Measurements from ENCODE around the gene MYLK. TPM values are rescaled to one million over a fixed set of nuclear protein-coding genes. Genes with fewer than 3 reads are reported as not detected.
"Not testable (repeated sequence)": the region's sequence is repeated elsewhere in the genome, so short reads cannot be mapped to it uniquely, and the experiment has no call there.

The MYLK gene
- total and polyA plus RNA-seq, 2 of the 4 experiments (the other 2 are of a cell fraction) = 299 to 484 TPM

GRCh38 chr3:123892195-123892594, 8.1 kb upstream of the MYLK start:
- no peak overlapping the region for H2AK5ac ChIP-seq (ENCODE audit: low read depth, low read length)
- no peak overlapping the region for H3K9ac ChIP-seq (ENCODE audit: low read depth, low read length)
- H4K20me1 ChIP-seq (ENCODE audit: insufficient read depth, low read length) = no peaks in the 10 kb centered on the region
- in situ Hi-C loops (cut with MboI; ENCODE audit: low sequenced_read_pairs) = no loop called here
- no peaks in the 10 kb centered on the region for H3K9me1 ChIP-seq (ENCODE audit: insufficient read depth, low read length)
- no peak overlapping the region for H3K4ac ChIP-seq (ENCODE audit: low read depth, low read length)
- H3K4me1 ChIP-seq (ENCODE audit: control insufficient read depth, insufficient read depth, low read length) = no peaks in the 10 kb centered on the region
- no peak overlapping the region for H3K18ac ChIP-seq (ENCODE audit: low read depth, low read length)
- no peak overlapping the region for H2BK20ac ChIP-seq (ENCODE audit: low read depth, low read length)
- no peak overlapping the region for H4K5ac ChIP-seq (ENCODE audit: low read depth, low read length)
- H3K36me3 ChIP-seq (ENCODE audit: control insufficient read depth, insufficient read depth, low read length) = no peaks in the 10 kb centered on the region
- H3K4me3 ChIP-seq (ENCODE audit: insufficient read depth, low read depth, low read length) = no peak overlapping the region
- H3K9me3 ChIP-seq (ENCODE audit: control insufficient read depth, insufficient read depth, low read length) = peaks cover 5% of the 10 kb centered on the region
- no peak overlapping the region for H3K14ac ChIP-seq (replicated peaks; ENCODE audit: low read depth, low read length)
- no peak overlapping the region for H3K23ac ChIP-seq (ENCODE audit: low read depth, low read length)
- ATAC-seq (ENCODE audit: low read depth) (no peak), DNase-seq (no peak)
- H2AK9ac ChIP-seq (replicated peaks; ENCODE audit: low read depth, low read length, poor library complexity) = no peak overlapping the region
- H2BK120ac ChIP-seq (ENCODE audit: low read depth, low read length) = no peak overlapping the region
- no peaks in the 10 kb centered on the region for H3K79me1 ChIP-seq (ENCODE audit: low read depth in 1 of 2, low read length in 2 of 2)
- H2AFZ ChIP-seq (replicated peaks; ENCODE audit: low read length, poor library complexity) = no peak overlapping the region
- no peak overlapping the region for H3K4me2 ChIP-seq (ENCODE audit: low read depth, low read length)
- BruUV-seq (replicated peaks) = no TSS peak
- dilution Hi-C loops (cut with HindIII; ENCODE audit: low sequenced_read_pairs, unreplicated experiment) = no loop called here
- H3K27ac ChIP-seq (ENCODE audit: insufficient read depth, low read length) = no peak overlapping the region
- H3K56ac ChIP-seq (ENCODE audit: extremely low read depth, insufficient read depth, low read length) = no peak overlapping the region
- CTCF ChIA-PET = no interaction called here
- WGBS, 2 experiments (ENCODE audit: extremely low coverage in 2 of 2, insufficient read length in 1 of 2) = no CpG with 5 or more reads among the region's 1 CpG
- H3K27me3 ChIP-seq (ENCODE audit: control insufficient read depth, insufficient read depth, low read length) = no peaks in the 10 kb centered on the region
- POLR2A ChIA-PET (ENCODE audit: unreplicated experiment) = no interaction called here
- no peak overlapping the region for H2BK15ac ChIP-seq (ENCODE audit: low read depth, low read length)
- intact Hi-C loops (cut with micrococcal nuclease) = no loop called here
- H4K8ac ChIP-seq (ENCODE audit: low read depth in 2 of 2, low read length in 2 of 2) = no peak overlapping the region
- no peak overlapping the region for H2BK5ac ChIP-seq (ENCODE audit: low read depth, low read length, poor library complexity, severe bottlenecking)
- TF ChIP-seq CHD1 (IDR thresholded peaks at IDR 0.05; ENCODE audit: low read depth, low read length) (no peak), MAFK (IDR thresholded peaks at IDR 0.05; ENCODE audit: low read depth, low read length) (no peak)
- TF ChIP-seq, protein P1, sequence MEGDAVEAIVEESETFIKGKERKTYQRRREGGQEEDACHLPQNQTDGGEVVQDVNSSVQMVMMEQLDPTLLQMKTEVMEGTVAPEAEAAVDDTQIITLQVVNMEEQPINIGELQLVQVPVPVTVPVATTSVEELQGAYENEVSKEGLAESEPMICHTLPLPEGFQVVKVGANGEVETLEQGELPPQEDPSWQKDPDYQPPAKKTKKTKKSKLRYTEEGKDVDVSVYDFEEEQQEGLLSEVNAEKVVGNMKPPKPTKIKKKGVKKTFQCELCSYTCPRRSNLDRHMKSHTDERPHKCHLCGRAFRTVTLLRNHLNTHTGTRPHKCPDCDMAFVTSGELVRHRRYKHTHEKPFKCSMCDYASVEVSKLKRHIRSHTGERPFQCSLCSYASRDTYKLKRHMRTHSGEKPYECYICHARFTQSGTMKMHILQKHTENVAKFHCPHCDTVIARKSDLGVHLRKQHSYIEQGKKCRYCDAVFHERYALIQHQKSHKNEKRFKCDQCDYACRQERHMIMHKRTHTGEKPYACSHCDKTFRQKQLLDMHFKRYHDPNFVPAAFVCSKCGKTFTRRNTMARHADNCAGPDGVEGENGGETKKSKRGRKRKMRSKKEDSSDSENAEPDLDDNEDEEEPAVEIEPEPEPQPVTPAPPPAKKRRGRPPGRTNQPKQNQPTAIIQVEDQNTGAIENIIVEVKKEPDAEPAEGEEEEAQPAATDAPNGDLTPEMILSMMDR (conservative IDR thresholded peaks at IDR 0.05; ENCODE audit: low read depth, low read length) = no peak
- no peak overlapping the region for H4K91ac ChIP-seq (ENCODE audit: insufficient read depth, low read depth, low read length)

DNA sequence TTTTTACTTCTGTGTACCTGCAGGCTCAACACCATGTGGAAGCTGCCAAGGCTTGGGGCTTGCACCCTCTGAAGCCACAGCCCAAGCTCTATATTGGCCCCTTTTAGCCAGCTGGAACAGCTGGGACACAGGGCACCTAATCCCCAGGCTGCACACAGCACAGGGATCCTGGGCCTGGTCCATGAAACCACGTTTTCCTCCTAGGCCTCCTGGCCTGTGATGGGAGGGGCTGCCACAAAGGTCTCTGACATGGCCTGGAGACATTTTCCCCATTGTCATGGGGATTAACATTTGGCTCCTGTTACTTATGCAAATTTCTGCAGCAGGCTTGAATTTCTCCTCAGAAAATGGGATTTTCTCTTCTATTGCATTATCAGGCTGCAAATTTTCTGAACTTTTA, 6.9 kb upstream of the MYLK start:
- POLR2A ChIA-PET (ENCODE audit: unreplicated experiment) = not testable (repeated sequence)

More for the DNA sequence above, 6.9 kb upstream of the MYLK start:
- H4K5ac ChIP-seq (ENCODE audit: low read depth, low read length); H3K36me3 ChIP-seq (ENCODE audit: control insufficient read depth, insufficient read depth, low read length); H2AK5ac ChIP-seq (ENCODE audit: low read depth, low read length); in situ Hi-C loops (cut with MboI; ENCODE audit: low sequenced_read_pairs); H2BK20ac ChIP-seq (ENCODE audit: low read depth, low read length); H3K14ac ChIP-seq (replicated peaks; ENCODE audit: low read depth, low read length); H2BK120ac ChIP-seq (ENCODE audit: low read depth, low read length); DNase-seq; intact Hi-C loops (cut with micrococcal nuclease); CTCF ChIA-PET; H3K9me3 ChIP-seq (ENCODE audit: control insufficient read depth, insufficient read depth, low read length); H3K56ac ChIP-seq (ENCODE audit: extremely low read depth, insufficient read depth, low read length); H4K91ac ChIP-seq (ENCODE audit: insufficient read depth, low read depth, low read length); H3K27me3 ChIP-seq (ENCODE audit: control insufficient read depth, insufficient read depth, low read length); H3K4ac ChIP-seq (ENCODE audit: low read depth, low read length); ATAC-seq (ENCODE audit: low read depth); H4K8ac ChIP-seq (ENCODE audit: low read depth in 2 of 2, low read length in 2 of 2); H3K4me1 ChIP-seq (ENCODE audit: control insufficient read depth, insufficient read depth, low read length); H4K20me1 ChIP-seq (ENCODE audit: insufficient read depth, low read length); H3K23ac ChIP-seq (ENCODE audit: low read depth, low read length); H3K9me1 ChIP-seq (ENCODE audit: insufficient read depth, low read length); dilution Hi-C loops (cut with HindIII; ENCODE audit: low sequenced_read_pairs, unreplicated experiment); H2BK15ac ChIP-seq (ENCODE audit: low read depth, low read length); H3K9ac ChIP-seq (ENCODE audit: low read depth, low read length); H3K18ac ChIP-seq (ENCODE audit: low read depth, low read length); H3K4me3 ChIP-seq (ENCODE audit: insufficient read depth, low read depth, low read length); H3K4me2 ChIP-seq (ENCODE audit: low read depth, low read length); H2AFZ ChIP-seq (replicated peaks; ENCODE audit: low read length, poor library complexity); H2BK5ac ChIP-seq (ENCODE audit: low read depth, low read length, poor library complexity, severe bottlenecking); H2AK9ac ChIP-seq (replicated peaks; ENCODE audit: low read depth, low read length, poor library complexity); H3K27ac ChIP-seq (ENCODE audit: insufficient read depth, low read length); H3K79me1 ChIP-seq (ENCODE audit: low read depth in 1 of 2, low read length in 2 of 2); BruUV-seq (replicated peaks): not testable (repeated sequence)
- no CpG with 5 or more reads among the region's 1 CpG for WGBS, 2 experiments (ENCODE audit: extremely low coverage in 2 of 2, insufficient read length in 1 of 2)

All from IMR-90 (cell line).